Cardiac muscle cell (in vitro differentiated cells and primary cell): ENCODE results near the gene CYP4V2. TPM values are rescaled to one million over a fixed set of nuclear protein-coding genes. Genes with fewer than 3 reads are reported as not detected.

Experiments used
- DNase-seq, 2 donors: peaks; one replicate each; pipeline versions ENCODE4 v3.0.0 to v3.0.0-alpha.2; 2010 to 2017; ENCODE audit warnings: low read depth in 1 of 2, low spot score in 1 of 2
- H3K27ac ChIP-seq: fragments of 200-600 bp; sonication (generic); 2 replicates; pipeline ENCODE4 v1.5.1; 2016
- H3K27me3 ChIP-seq: fragments of 200-600 bp; sonication (generic); 2 replicates; pipeline ENCODE4 v1.6.0; 2016; ENCODE audit warnings: control low read depth
- H3K36me3 ChIP-seq: fragments of 200-600 bp; sonication (generic); 2 replicates; pipeline ENCODE4 v1.5.1; 2016; ENCODE audit warnings: control low read depth
- H3K4me1 ChIP-seq: fragments of 200-600 bp; sonication (generic); 2 replicates; pipeline ENCODE4 v1.8.1; 2017; ENCODE audit warnings: low read depth, mild to moderate bottlenecking, mixed run types
- H3K4me3 ChIP-seq: fragments of 200-600 bp; sonication (generic); 2 replicates; pipeline ENCODE4 v1.5.1; 2016; ENCODE audit warnings: mild to moderate bottlenecking
- H3K9me3 ChIP-seq: fragments of 200-600 bp; sonication (generic); 2 replicates; pipeline ENCODE4 v1.5.1; 2017; ENCODE audit warnings: low read depth, mild to moderate bottlenecking, control low read depth
- polyA plus RNA-seq: library from polyadenylated mRNA; unstranded; fragments of >200 nt; fragmentation: Nextera tagmentation; extraction: Ambion mirVana; gene quantifications from 2 replicates; pipeline ENCODE4 v1.2.1, GENCODE V29; 2016
- total RNA-seq: library from RNA; depleted of rRNA; stranded (reverse); fragments of >200 nt; gene quantifications from 2 replicates; pipeline ENCODE4 v1.2.3, GENCODE V29; 2016
- TF ChIP-seq, protein P1 (sequence below): IDR thresholded peaks from 2 replicates; pipeline ENCODE4 v1.5.1; 2012; ENCODE audit warnings: low read depth, mild to moderate bottlenecking, low read length

Gene CYP4V2
- total and polyA plus RNA-seq, 2 experiments from 2014 or later: 7.2 to 7.3 TPM

DNA sequence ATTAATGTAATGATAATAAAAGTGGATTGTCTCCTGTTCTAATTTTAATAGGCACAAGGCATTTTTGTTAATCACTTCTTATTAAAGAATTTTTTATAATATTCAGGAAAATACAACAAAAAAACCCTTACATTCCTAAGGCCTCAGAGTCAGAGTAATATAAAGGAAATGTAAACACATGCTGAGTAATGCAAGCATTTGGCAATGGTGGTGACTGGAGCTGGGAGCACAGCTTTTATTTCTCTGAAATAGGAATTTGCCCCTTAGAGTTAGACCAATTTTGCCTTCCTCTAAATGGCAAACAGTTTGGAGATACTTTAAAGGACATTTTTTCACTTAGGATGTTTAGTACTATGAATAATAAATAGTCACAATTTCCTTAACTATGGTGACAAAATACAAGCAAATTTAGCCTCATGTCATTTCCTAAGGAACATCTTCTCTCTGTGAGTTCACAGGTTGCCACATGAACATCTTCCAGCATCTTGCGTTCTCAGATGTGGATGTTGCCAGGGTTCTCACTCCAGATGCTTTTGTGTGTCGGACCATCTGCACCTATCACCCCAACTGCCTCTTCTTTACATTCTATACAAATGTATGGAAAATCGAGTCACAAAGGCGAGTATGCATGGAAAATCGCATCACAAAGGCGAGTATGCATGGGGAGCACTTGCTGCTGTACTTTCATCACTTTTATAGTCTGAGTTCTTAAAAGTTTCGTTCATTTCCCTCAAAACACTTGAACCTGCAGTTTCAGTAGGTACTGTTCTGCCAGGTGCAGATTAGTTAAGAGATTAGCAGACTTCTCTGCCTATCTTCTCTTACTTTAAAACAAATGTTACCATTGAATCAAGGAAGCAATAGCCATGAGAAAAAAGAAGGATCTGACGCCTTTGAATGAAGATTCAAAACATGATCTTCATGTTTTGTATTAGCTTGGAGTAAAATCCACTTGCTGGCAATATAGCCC lies 58.7 kb downstream of the CYP4V2 start:
- Histone ChIP-seq H3K36me3 (no peaks in the 10 kb centered on the region), H3K27me3 (no peaks in the 10 kb centered on the region), H3K4me1 (no peaks in the 10 kb centered on the region), H3K27ac (no peak overlapping the region), H3K9me3 (no peaks in the 10 kb centered on the region), H3K4me3 (no peak overlapping the region)
- DNase-seq: peak in 1 of 2 donors; percentile 3
- TF ChIP-seq, protein P1, sequence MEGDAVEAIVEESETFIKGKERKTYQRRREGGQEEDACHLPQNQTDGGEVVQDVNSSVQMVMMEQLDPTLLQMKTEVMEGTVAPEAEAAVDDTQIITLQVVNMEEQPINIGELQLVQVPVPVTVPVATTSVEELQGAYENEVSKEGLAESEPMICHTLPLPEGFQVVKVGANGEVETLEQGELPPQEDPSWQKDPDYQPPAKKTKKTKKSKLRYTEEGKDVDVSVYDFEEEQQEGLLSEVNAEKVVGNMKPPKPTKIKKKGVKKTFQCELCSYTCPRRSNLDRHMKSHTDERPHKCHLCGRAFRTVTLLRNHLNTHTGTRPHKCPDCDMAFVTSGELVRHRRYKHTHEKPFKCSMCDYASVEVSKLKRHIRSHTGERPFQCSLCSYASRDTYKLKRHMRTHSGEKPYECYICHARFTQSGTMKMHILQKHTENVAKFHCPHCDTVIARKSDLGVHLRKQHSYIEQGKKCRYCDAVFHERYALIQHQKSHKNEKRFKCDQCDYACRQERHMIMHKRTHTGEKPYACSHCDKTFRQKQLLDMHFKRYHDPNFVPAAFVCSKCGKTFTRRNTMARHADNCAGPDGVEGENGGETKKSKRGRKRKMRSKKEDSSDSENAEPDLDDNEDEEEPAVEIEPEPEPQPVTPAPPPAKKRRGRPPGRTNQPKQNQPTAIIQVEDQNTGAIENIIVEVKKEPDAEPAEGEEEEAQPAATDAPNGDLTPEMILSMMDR: no peak

DNA sequence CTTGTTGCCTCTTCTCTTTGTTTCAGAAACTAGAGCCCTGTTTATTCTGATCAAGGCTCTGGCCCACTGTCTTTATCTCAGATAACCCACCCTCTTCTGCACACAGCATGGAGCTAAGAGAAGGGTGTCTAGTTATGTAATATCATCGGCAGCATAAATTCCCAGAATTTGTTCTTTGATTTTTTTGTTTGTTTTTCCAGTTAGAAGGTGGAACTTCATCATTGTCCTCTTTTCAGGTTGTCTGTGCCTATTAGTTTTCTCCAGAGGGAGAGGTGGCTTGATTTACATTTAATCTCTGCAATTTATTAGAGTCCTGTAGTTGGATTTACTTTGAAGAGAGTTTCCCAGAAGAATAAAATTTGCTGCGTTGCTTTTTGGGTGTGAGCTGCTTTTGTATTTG lies 59.4 kb downstream of the CYP4V2 start:
- no peaks in the 10 kb centered on the region for H3K36me3 ChIP-seq

DNA sequence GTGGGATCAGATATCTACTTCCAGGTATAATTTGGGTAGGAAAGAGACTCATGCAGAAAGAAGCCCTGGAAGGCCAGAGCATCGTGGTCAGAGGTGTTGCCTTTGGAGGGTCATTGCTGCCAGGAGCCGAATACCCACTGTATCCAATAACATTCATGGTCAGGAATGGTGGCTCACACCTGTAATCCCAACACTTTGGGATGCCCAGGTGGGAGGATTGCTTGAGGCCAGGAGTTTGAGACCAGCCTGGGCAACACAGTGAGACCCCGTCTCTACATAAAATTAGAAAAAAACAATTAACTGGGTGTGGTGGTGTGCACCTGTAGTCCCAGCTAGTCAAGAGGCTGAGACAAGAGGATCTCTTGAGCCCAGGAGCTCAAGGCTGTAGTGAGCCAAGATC lies 63.8 kb downstream of the CYP4V2 start:
- Histone ChIP-seq H3K4me1 (no peaks in the 10 kb centered on the region), H3K27ac (no peak overlapping the region), H3K9me3 (no peaks in the 10 kb centered on the region), H3K36me3 (no peaks in the 10 kb centered on the region), H3K27me3 (no peaks in the 10 kb centered on the region), H3K4me3 (no peak overlapping the region)
- TF ChIP-seq, protein P1: no peak
- no peak for DNase-seq

More for the DNA sequence above, 59.4 kb downstream of the CYP4V2 start:
- Histone ChIP-seq H3K27ac (no peak overlapping the region), H3K4me3 (no peak overlapping the region), H3K9me3 (no peaks in the 10 kb centered on the region), H3K27me3 (no peaks in the 10 kb centered on the region), H3K4me1 (no peaks in the 10 kb centered on the region)
- no peak for DNase-seq
- TF ChIP-seq, protein P1: no peak

GRCh38 chr4:186258216-186258811 lies 66.9 kb downstream of the CYP4V2 start:
- TF ChIP-seq, protein P1: no peak
- Histone ChIP-seq H3K27ac (no peak overlapping the region), H3K36me3 (no peaks in the 10 kb centered on the region), H3K9me3 (no peaks in the 10 kb centered on the region), H3K4me1 (no peaks in the 10 kb centered on the region), H3K4me3 (no peak overlapping the region), H3K27me3 (no peaks in the 10 kb centered on the region)
- DNase-seq: no peak

- Histone ChIP-seq H3K4me3 (no peak overlapping the region), H3K4me1 (no peaks in the 10 kb centered on the region), H3K36me3 (no peaks in the 10 kb centered on the region), H3K9me3 (no peaks in the 10 kb centered on the region), H3K27ac (no peak overlapping the region), H3K27me3 (no peaks in the 10 kb centered on the region)
- TF ChIP-seq, protein P1: no peak
- no peak for DNase-seq
Measured at GRCh38 chr4:186260117-186260503, 68.7 kb downstream of the CYP4V2 start.

Other genes with a start within 250 kb of the CYP4V2 start
- gene TLR3, start 122.4 kb upstream of the CYP4V2 start, total RNA-seq: 0.21 TPM in 1 of 2 replicates, not detected in the other
- not detected in 2 replicates for gene TLR3, start 122.4 kb upstream of the CYP4V2 start, polyA plus RNA-seq
- gene FAM149A, start 86.9 kb upstream of the CYP4V2 start, total RNA-seq: 9.1 and 9.8 TPM in 2 replicates
- gene FAM149A, start 86.9 kb upstream of the CYP4V2 start, polyA plus RNA-seq: 9.4 and 14.1 TPM in 2 replicates
- 0.09 TPM in 1 of 2 replicates, not detected in the other for gene KLKB1, start 35.9 kb downstream of the CYP4V2 start, total RNA-seq
- gene KLKB1, start 35.9 kb downstream of the CYP4V2 start, polyA plus RNA-seq: not detected in 2 replicates
- gene F11, start 74.6 kb downstream of the CYP4V2 start, total RNA-seq: not detected in 2 replicates
- gene F11, start 74.6 kb downstream of the CYP4V2 start, polyA plus RNA-seq: not detected in 2 replicates